ENCODE results near the gene DEPDC5. TPM values are rescaled to one million over a fixed set of nuclear protein-coding genes. Genes with fewer than 3 reads are reported as not detected.

Gene DEPDC5
- total and polyA plus RNA-seq, 10 of the 15 experiments (the other 5 are each of a cell fraction or from before 2014, with no cell fraction given) = 3.0 to 38.9 (median 22.8) TPM

DNA sequence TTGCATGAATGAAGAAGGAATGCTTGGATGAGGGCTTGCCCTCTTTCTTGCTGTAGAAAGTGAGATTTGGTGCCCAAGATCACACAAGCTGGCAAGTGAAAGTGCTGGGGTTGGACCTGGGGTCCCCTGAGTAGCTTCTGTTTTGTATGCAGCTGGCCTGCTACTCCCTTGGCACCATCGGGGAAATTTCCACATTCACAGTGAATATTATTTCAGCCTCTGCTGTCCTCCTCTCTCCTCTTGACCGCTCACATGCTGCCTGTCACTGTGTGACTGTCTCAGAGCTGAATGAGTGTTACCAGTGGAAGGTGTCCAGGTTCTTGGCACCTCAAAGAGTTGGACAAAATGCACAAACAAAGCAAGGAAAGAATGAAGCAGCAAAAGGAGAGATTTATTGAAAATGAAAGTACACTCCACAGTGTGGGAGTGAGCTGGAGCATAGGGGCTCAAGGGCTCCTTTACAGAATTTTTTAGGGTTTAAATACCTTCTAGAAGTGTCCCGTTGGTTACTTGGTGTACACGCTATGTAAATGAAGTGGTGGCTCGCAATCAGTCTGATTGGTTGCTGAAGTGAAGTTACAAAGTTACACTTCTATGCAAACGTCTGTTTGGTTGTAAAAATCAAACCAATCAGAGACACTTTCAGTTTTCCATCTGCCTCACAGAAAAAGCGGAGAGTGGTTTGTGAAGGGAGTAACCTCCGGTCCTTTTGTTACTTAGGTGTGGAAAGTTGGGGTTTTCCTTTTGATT lies 87.4 kb downstream of the DEPDC5 start (continued):
- TF ChIP-seq, protein P1, sequence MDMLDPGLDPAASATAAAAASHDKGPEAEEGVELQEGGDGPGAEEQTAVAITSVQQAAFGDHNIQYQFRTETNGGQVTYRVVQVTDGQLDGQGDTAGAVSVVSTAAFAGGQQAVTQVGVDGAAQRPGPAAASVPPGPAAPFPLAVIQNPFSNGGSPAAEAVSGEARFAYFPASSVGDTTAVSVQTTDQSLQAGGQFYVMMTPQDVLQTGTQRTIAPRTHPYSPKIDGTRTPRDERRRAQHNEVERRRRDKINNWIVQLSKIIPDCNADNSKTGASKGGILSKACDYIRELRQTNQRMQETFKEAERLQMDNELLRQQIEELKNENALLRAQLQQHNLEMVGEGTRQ (IDR thresholded peaks at IDR 0.05; ENCODE audit: borderline replicate concordance, low read depth, low read length) = no peak

DNA sequence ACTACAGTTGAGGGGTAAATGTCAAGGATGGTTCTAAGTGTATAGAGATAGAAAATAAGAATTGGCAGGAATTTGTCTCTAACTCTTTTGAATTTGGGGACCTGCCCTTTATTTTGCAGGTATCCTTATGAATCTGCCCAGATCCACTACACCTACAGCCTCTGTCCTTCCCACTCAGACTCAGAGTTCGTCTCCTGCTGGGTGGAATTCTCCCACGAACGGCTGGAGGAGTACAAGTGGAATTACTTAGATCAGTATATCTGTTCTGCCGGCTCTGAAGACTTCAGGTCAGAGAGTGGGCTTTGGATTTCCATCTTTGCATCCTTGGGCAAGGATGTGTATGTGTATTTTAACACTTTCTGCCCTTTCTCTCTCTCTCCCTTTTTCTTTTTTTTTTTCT lies 89.7 kb downstream of the DEPDC5 start:
- ChIA-PET CTCF (no interaction called here), POLR2A (no interaction called here), SMC1A (ENCODE audit: uncharacterized antibody, unreplicated experiment) (interaction anchor here (1.0 kb wide), 1 partner anchor 10 kb away, joined by 3 read pairs; no protein-coding TSS in a partner anchor), RAD21 (ENCODE audit: unreplicated experiment) (interaction anchor here (1.7 kb wide), 1 partner anchor 14 kb away, joined by 3 read pairs; no protein-coding TSS in a partner anchor)
- no peaks in the 10 kb centered on the region for H3K79me2 ChIP-seq (ENCODE audit: control insufficient read depth, insufficient read depth, low read length)
- no peak for FAIRE-seq
- no peaks in the 10 kb centered on the region for H3K27me3 ChIP-seq (replicated peaks in 1 of 2; ENCODE audit: control insufficient read depth in 2 of 2, insufficient read depth in 2 of 2, low read length in 1 of 2)
- ATAC-seq = no peak
- no peak overlapping the region for H3K4me2 ChIP-seq (ENCODE audit: control insufficient read depth, insufficient read depth)
- H4K20me1 ChIP-seq (ENCODE audit: control insufficient read depth, insufficient read depth) = no peaks in the 10 kb centered on the region
- 97% methylated on average over 4 of the region's 4 CpGs for WGBS (ENCODE audit: insufficient coverage, insufficient replicate concordance, low lambda C conversion rate, missing lambda C conversion rate)
- intact Hi-C loops (cut with micrococcal nuclease; ENCODE audit: unreplicated experiment) (no loop called here), in situ Hi-C loops (cut with MboI) (no loop called here)
- H3K36me3 ChIP-seq (ENCODE audit: control insufficient read depth in 2 of 2, insufficient read depth in 2 of 2, low read length in 1 of 2) = peaks cover 18 to 43% of the 10 kb centered on the region in 2 experiments
- no peaks in the 10 kb centered on the region for H3K9me3 ChIP-seq (replicated peaks; ENCODE audit: control insufficient read depth, insufficient read depth, low read length)
- no peak overlapping the region for H2AFZ ChIP-seq (ENCODE audit: control insufficient read depth, low read depth, low read length)
- no TSS peak for BruUV-seq (replicated peaks)
- H3K4me1 ChIP-seq (ENCODE audit: control insufficient read depth, insufficient read depth, low read length) = peaks cover 13% of the 10 kb centered on the region
- H3K9ac ChIP-seq (ENCODE audit: control insufficient read depth, insufficient read depth, low read length) = no peak overlapping the region
- H3K27ac ChIP-seq (ENCODE audit: control insufficient read depth, insufficient read depth) = no peak overlapping the region
- no peak for DNase-seq (ENCODE audit: low read depth, low spot score)
- no peak overlapping the region for H3K4me3 ChIP-seq
- TF ChIP-seq, protein P2, sequence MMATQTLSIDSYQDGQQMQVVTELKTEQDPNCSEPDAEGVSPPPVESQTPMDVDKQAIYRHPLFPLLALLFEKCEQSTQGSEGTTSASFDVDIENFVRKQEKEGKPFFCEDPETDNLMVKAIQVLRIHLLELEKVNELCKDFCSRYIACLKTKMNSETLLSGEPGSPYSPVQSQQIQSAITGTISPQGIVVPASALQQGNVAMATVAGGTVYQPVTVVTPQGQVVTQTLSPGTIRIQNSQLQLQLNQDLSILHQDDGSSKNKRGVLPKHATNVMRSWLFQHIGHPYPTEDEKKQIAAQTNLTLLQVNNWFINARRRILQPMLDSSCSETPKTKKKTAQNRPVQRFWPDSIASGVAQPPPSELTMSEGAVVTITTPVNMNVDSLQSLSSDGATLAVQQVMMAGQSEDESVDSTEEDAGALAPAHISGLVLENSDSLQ (IDR thresholded peaks at IDR 0.05) = no peak
- TF ChIP-seq, protein P3, sequence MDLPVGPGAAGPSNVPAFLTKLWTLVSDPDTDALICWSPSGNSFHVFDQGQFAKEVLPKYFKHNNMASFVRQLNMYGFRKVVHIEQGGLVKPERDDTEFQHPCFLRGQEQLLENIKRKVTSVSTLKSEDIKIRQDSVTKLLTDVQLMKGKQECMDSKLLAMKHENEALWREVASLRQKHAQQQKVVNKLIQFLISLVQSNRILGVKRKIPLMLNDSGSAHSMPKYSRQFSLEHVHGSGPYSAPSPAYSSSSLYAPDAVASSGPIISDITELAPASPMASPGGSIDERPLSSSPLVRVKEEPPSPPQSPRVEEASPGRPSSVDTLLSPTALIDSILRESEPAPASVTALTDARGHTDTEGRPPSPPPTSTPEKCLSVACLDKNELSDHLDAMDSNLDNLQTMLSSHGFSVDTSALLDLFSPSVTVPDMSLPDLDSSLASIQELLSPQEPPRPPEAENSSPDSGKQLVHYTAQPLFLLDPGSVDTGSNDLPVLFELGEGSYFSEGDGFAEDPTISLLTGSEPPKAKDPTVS (IDR thresholded peaks at IDR 0.05; ENCODE audit: low read depth, low read length) = no peak
- TF ChIP-seq GATAD2B (conservative IDR thresholded peaks at IDR 0.05; ENCODE audit: low read depth) = no peak
- TF ChIP-seq JUNB (IDR thresholded peaks at IDR 0.05) = no peak
- no peak for TF ChIP-seq ZNF384 (IDR thresholded peaks at IDR 0.05; ENCODE audit: borderline replicate concordance, low read depth, low read length)
- TF ChIP-seq, protein P4, sequence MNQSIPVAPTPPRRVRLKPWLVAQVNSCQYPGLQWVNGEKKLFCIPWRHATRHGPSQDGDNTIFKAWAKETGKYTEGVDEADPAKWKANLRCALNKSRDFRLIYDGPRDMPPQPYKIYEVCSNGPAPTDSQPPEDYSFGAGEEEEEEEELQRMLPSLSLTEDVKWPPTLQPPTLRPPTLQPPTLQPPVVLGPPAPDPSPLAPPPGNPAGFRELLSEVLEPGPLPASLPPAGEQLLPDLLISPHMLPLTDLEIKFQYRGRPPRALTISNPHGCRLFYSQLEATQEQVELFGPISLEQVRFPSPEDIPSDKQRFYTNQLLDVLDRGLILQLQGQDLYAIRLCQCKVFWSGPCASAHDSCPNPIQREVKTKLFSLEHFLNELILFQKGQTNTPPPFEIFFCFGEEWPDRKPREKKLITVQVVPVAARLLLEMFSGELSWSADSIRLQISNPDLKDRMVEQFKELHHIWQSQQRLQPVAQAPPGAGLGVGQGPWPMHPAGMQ (IDR thresholded peaks at IDR 0.05; ENCODE audit: borderline replicate concordance) = no peak
- TF ChIP-seq SMARCA5 (IDR thresholded peaks at IDR 0.05) = no peak
- TF ChIP-seq POU2F2 (IDR thresholded peaks at IDR 0.05; ENCODE audit: borderline replicate concordance, low read depth, low read length) = no peak
- TF ChIP-seq FOXM1 (IDR thresholded peaks at IDR 0.05; ENCODE audit: low read depth, low read length) = no peak
- TF ChIP-seq CREM (IDR thresholded peaks at IDR 0.05; ENCODE audit: low read depth) = no peak
- TF ChIP-seq MEF2A (IDR thresholded peaks at IDR 0.05; ENCODE audit: insufficient read depth, low read depth, low read length) = no peak
- TF ChIP-seq ETV6 (conservative IDR thresholded peaks at IDR 0.05 in 1 of 2, IDR thresholded peaks at IDR 0.05 in 1 of 2; ENCODE audit: borderline replicate concordance in 1 of 2, low read depth in 1 of 2) = no peak
- no peak for TF ChIP-seq RBBP5 (conservative IDR thresholded peaks at IDR 0.05)
- no peak for TF ChIP-seq TCF7 (IDR thresholded peaks at IDR 0.05; ENCODE audit: borderline replicate concordance)
